D721Med (cell line): ENCODE data around the gene KLF17.

Experiments
- DNase-seq: peaks from one replicate; pipeline ENCODE4 v3.0.0; 2011; ENCODE audit warnings: low spot score; ENCODE audit not compliant: insufficient read length
- FAIRE-seq: peaks from 2 replicates; lab custom pipeline; 2011; peaks lifted over from hg19 to GRCh38; lab: Jason Lieb, UNC
- CTCF ChIP-seq: IDR thresholded peaks from 2 replicates; pipeline ENCODE4 v1.5.1; 2012; ENCODE audit warnings: mild to moderate bottlenecking, control low read depth; ENCODE audit not compliant: insufficient read depth; ENCODE audit errors: missing control alignments

The KLF17 gene

DNA sequence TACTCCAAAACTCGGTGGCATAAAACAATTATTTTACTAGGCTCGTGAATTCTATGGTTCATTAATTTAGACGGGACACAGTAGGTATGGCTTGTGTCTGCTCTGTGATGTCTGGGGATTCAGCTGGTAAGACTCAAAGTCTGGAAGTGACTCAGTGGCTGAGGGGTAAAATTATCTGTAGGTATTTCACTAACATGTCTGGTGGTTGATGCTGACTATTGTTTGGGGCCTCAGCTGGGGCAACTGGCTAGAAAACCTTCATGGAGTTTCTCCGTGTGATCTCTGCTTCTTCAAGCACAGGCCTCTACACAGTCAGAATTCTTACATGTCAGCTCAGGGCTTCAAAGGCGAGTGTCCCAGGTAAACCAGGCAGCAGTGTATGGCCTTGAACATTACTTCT is 41.2 kb upstream of the KLF17 start:
- no peak for TF ChIP-seq CTCF
- FAIRE-seq (no peak), DNase-seq (no peak)

DNA sequence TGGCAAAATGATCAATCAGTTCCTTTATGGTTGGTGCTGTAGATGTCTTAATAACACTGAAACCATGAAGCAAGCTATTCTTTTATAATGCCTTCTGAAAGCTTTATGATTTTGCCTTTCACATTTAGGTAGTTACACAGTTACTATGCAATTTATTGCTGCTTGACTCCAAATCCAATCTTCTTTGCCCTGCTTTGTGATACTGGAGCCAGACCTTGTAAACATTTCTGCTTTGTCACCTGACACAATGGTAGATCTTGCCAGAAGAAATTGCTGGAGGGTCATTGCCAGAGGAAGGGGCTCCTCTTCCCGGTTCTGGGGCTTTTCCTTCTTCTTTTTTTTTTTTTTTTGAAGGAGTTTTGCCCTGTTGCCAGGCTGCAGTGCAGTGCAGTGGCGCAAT is 40.5 kb upstream of the KLF17 start:
- DNase-seq (no peak), FAIRE-seq (no peak)
- TF ChIP-seq CTCF, result no peak

GRCh38 chr1:44079566-44079965 is 39.1 kb upstream of the KLF17 start:
- FAIRE-seq, result no peak

DNA sequence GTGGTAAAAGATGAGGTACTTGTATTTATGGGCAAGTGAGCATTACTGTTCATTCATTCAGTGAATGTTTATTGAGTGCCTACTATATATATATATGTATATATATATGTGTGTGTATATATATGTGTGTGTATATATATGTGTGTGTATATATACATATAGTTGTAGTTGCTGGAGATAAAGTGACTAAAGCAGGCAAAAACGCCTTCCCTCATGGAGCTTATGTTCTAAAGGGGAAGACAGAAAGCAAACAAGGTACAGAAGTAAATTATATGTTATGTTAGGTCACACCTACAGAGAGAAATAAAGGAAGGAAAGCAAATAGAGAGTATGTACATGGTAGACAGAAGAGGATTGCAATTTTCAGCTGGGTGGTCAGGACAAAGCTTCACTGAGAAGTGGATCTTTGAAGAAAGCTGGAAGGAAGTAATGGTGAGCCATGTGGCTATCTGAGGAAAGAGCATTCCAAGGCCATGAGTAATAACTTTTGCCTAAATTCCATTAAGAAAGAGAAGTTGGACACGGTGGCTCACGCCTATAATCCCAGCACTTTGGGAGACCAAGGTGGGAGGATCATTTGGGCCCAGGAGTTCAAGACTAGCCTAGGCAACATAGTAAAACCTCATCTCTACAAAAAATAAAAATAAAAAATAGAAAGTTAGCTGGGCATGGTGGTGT is 33.5 kb upstream of the KLF17 start:
- no peak for FAIRE-seq
- no peak for DNase-seq
- no peak for TF ChIP-seq CTCF

More at GRCh38 chr1:44079566-44079965, 39.1 kb upstream of the KLF17 start:
- DNase-seq, result no peak
- no peak for TF ChIP-seq CTCF

- no peak for TF ChIP-seq CTCF
- FAIRE-seq (no peak), DNase-seq (no peak)
Measured at GRCh38 chr1:44086692-44087474, 31.7 kb upstream of the KLF17 start.

DNA sequence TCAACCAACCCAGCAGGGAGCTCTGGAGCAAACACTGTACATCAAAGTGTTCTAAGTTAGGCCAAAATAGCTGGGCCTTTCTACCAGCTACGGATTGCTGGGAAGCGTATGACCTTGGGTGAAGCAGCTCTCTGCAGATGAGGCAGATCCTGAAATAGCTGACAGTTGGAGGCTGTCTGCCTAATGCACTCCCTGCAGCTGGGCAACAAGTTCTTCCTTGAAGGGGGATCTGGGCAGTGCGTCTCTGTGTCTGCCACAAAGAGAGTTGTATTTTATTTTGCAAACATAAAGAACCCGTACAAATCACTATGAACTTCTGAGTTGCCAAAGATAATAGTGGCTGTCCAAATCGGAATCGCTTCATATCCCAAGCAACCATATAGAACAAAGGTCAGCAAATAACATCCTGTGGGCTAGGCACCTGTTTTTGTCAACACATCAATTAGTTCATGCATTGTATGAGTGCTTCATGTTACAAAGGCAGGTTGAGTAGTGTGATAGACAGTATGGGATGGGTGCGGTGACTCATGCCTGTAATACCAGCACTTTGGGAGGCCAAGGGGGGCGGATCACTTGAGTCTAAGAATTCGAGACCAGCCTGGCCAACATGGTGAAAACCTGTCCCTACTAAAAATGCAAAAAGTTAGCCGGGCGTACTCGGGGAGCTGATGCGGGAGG is 29.1 kb upstream of the KLF17 start:
- no peak for FAIRE-seq

More for the DNA sequence above, 29.1 kb upstream of the KLF17 start:
- DNase-seq, result no peak
- TF ChIP-seq CTCF, result no peak
